ENCODE results near the gene LILRB5.
"Not testable (repeated sequence)": the region's sequence is repeated elsewhere in the genome, so short reads cannot be mapped to it uniquely, and the experiment has no call there.

The LILRB5 gene

GRCh38 chr19:54257116-54257480 is at the start of gene LILRB5:
Gene LILRB5, minus strand, starts transcription at chr19:54257273. Its CDS starts 80 bp downstream, at chr19:54257193.
- DNase-seq (ENCODE audit: low read depth), result no peak

GRCh38 chr19:54305141-54305540 is 48.1 kb upstream of the LILRB5 start:
- DNase-seq (ENCODE audit: low read depth), result no peak

DNA sequence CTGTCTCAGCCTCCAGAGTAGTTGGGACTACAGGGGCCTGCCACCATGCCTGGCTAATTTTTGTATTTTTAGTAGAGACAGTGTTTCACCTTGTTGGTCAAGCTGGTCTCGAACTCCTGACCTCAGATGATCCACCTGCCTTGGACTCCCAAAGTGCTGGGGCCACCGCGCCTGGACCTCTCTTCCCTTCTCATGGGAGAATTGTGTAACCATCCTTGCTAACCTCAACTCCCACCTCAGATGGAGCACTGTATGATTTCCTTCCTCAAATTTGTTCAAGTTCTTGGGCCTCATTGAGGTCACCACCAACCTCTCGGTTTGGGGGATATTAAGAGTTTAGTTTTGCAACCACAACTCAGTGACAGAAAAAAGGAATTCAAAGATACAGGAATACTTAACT is 45.2 kb upstream of the LILRB5 start:
- DNase-seq (ENCODE audit: low read depth), result no peak

- DNase-seq (ENCODE audit: low read depth), result no peak
Observed at GRCh38 chr19:54299515-54299914, 42.4 kb upstream of the LILRB5 start.

DNA sequence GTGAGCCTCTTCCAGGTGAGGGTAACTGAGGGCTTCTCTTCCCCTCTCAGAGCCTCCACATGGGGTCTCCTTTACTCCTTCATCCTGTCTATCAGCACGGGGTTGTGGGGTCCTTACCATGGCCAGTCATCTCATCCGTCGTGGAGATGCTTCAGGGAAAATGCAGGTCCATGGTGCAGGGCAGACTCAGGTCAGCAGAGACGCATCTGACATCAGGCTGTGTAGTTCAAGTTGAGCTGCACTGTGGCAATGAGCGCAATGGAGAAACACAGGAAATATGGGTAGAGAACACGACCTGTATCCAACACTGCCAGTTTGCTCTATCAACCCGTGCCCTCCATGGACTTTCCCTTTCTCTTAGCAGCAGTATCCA is 42.0 kb upstream of the LILRB5 start:
- DNase-seq (ENCODE audit: low read depth), result no peak

- DNase-seq (ENCODE audit: low read depth), result no peak
Observed at GRCh38 chr19:54298357-54299125, 41.5 kb upstream of the LILRB5 start.

- no peak for DNase-seq (ENCODE audit: low read depth)
Observed at GRCh38 chr19:54297759-54298305, 40.8 kb upstream of the LILRB5 start.

DNA sequence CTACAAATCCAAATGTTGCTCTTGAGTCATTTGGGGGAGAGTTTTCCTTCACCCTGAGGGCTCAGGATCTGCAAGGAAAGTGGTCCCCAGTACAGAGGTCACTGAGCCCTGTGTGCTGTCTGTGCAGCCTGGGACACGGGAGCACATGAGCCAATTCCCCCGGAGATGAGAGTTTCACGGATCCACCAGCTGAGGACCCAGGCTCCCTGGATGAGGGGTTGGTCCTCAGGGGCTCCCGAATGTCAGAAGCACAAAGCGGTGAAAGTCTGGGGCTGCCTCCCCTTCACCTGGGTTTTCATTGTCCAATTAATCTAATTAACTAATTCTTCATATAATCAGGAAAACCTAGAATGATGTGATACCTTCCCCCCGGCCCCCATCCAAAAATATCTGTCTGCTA is 37.5 kb upstream of the LILRB5 start:
- DNase-seq (ENCODE audit: low read depth), result no peak

DNA sequence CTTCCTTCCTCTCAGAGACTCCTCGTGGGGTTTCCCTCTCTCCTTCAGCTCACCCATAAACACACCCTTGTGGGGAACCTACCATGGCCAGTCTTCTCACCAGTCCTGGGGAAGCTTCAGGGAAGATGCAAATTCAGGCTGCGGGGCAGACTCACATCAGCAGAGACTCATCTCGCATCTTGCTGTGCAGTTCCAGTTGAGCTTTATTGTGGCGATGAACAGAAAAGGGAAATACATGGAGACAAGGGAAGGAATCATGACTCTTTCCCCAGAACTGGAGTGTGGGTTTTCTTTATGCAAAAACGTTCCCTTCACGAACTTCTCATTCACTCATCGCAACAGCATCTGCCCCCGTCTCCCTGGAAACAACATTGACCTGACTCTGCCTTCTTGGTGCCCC is 32.1 kb upstream of the LILRB5 start:
- DNase-seq (ENCODE audit: low read depth), result not testable (repeated sequence)

GRCh38 chr19:54287456-54287855 is 30.4 kb upstream of the LILRB5 start:
- DNase-seq (ENCODE audit: low read depth), result no peak

- not testable (repeated sequence) for DNase-seq (ENCODE audit: low read depth)
Observed at GRCh38 chr19:54286283-54286682, 29.2 kb upstream of the LILRB5 start.

DNA sequence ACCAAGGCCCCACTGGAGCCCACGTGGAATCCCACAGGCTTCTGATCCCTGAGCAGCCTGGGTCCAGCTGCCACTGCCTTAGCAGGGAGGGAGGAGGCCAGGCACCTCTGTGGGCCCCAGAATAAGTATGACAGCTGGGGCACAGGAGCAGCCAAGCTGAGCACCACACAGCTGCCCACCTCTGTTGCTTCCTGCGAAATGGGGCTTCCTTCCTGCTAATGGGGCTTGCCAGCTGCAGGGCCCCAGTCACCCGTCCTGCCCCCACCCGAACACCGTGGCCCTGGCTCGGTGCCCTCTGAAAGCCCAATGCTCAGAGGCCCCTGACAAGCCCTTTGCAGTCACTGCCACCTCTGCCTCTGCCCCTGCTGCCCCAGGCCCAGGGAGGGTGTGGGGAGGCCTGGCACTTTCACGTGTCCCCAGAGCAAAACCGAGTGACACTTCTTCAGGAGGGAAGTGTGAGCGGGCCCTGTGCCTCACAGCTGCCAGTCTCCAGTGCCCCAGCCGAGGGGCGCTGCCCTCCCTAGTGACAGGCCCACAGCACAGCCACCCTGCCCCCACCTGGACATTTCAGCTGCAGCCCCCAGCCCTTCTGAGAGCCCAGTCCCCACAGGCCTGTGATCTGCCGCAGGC is 28.5 kb upstream of the LILRB5 start:
- DNase-seq (ENCODE audit: low read depth), result not testable (repeated sequence)

DNA sequence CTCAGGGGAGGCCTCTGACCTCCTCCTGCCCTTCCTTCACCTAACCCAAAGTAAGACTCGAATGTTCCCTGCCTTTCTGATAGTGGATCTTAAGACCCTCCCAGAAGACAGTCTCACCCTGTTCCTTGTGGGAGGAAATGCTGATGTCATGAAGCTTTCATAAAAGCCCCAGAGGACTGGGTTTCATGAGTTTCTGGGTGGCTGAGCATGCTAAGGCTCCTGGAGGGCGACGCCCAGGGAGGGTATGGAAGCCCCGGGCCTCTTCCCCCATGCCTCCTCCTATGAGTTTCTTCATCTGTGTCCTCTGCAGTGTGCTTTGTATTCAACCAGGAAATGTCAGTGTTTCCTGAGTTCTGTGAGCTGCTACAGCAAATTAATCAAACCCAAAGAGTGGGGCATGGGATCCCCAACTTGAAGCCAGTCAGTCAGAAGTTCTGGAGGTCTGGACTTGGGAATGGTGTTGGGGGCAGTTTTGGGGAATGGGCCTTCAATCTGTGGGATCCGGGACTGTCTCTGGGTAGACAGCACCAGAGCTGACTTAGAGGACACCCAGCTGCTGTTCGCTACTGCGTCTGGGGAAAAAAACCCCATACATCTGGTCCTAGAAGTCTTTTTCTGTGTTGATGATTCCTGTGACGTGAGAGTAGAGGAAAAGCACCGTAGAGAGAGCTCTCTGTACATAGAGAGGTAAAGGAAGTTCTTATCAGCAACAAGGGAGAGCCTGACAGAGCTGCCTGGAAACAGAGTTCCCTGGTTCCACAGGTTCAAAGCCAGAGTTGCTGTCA is 25.8 kb upstream of the LILRB5 start:
- no peak for DNase-seq (ENCODE audit: low read depth)

DNA sequence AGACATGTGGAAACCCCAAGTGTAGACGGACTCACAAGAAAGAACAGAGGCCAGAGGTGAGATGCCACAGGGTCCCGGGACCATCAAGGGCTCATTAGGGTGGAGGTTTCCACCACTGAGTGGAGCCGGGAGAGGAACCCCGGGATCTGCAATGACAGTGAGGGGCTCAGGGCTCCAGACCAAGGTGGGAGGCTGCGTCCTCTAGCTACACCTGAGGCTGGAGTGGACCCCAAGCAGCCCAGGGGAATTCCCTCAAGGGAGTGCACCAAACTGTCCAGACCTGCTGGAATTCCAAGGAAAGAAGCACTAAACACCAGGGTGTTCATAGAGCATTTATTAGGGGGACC is 24.6 kb upstream of the LILRB5 start:
- DNase-seq (ENCODE audit: low read depth), result not testable (repeated sequence)

DNA sequence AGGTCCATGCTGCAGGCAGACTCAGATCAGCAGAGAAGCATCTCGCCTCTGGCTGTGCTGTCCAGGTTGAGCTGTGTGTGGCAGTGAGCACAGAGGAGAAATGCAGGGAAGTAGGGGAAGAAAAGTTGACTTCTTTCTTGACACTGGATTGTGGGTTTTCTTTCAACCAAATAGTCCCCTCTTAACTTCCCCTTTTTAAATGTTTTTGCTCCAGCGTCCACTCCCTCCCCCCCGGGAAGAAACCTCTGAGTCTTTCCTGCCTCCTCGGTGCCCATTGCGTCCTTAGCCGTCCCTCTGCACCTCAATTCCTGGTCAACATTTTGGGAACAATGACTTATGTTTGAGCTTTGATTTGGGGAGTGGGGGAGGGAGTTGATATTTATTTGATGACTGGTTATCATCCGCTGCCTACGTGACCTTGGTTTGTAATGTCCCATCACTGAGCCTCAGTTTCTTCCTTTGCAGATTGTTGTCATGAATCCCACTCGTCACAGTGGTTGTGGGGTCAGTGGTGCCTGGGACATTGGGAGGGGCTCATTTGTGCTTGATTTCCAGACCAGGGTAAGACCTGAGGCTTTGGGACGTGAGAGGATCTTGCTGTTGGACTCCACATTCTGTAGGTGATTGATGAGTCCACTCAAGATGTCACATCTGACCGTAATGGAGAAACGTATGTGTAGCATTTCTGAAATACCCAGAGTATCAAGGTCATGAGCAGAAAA is 24.1 kb upstream of the LILRB5 start, which contains the start of gene LILRB2:
LILRB2 (minus strand) TSS at position 104 of the 722 bp plus-strand sequence. CDS start 614 bp downstream, outside the sequence.
- DNase-seq (ENCODE audit: low read depth), result no peak

DNA sequence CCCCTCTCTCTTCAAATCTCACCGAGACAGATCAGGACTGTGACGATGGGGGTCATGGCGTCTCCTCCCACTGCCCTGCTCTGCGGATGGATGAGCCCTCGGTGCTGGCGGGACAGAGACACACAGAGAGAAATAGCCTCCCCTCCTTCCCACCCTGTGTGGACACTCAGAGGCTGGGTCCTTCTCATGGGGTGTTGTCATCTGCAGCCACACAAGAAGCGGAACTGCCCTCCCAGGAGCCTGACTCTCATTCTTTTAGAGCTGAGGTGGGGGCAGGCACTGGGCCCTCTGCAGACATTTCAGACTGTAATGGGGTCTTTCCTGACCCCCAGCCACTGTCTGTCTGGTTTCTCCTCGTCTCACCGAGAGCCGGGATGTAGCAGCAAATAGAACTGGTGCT is 23.4 kb upstream of the LILRB5 start:
- not testable (repeated sequence) for DNase-seq (ENCODE audit: low read depth)

- DNase-seq (ENCODE audit: low read depth), result not testable (repeated sequence)
Observed at GRCh38 chr19:54280025-54280424, 23.0 kb upstream of the LILRB5 start.

GRCh38 chr19:54279406-54279962 is 22.4 kb upstream of the LILRB5 start:
- DNase-seq (ENCODE audit: low read depth), result no peak

DNA sequence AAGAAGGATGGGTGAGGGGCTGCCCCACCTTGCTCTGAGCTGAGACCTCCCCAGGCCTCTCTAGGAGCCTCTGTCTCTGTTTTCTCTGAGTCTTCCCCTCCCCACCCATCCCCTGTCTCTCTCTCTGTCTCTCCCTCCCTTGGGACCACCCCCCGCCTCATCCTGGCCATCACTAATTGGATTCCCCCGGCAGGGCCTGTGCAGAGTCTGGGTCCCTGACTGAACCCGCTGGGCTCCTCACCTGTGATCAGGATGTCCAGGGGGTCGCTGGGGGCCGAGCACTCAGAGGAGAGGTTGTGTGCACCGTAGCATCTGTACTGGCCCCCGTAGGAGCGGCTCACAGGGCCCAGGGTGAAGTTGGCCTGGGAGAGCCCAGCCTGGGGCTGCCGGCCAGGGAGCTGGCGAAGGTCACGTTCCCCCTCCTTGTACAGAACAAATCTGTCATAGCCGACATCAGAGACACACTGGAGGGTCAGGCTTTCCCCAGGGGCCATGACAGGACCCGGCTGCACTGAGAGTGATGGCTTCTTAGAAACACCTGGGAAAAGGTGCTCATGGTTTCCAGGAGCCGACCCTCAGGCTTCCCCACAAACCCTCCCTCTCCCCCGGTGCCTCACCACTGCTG is 21.6 kb upstream of the LILRB5 start:
- DNase-seq (ENCODE audit: low read depth), result not testable (repeated sequence)

DNA sequence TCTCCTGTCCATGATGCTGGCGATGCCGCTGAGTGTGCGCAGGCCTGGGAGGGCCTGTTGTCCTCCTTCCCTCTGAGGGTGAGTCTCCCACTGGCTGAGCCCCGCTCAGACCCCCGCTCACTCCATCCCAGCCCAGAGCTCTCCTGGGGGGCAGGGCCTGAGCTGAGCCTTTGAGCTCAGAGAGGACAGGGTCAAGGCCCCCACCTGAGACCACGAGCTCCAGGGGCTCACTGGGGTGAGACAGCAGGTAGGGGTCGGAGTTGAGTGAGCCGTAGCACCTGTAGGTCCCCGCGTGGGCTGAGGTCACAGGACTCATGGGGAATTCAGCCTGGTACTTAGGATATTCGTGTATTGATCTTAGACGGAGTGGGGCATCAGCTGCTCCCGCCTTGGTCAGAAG is 21.0 kb upstream of the LILRB5 start:
- DNase-seq (ENCODE audit: low read depth), result not testable (repeated sequence)

- not testable (repeated sequence) for DNase-seq (ENCODE audit: low read depth)
Observed at GRCh38 chr19:54277111-54277615, 20.1 kb upstream of the LILRB5 start.
